T47D (cell line): Measurements from ENCODE around the gene PPIL3.

Experiments used
- DNase-seq, 2 experiments: peaks; one replicate each; pipeline versions ENCODE4 v3.0.0 to v3.0.0-alpha.2; 2011 to 2012; ENCODE audit warnings: low read depth in 1 of 2, low spot score in 1 of 2
- JUND ChIP-seq: IDR thresholded peaks from 2 replicates; pipeline ENCODE4 v1.6.1; 2012; ENCODE audit warnings: low read depth
- in situ Hi-C: cut with HindIII; loops from 2 replicates; pipeline ENCODE4 v1.10.0; 2016; ENCODE audit warnings: low sequenced_read_pairs, low pct_unique_long_range_greater_than_20kb

Gene PPIL3

GRCh38 chr2:200877443-200877842, 11.4 kb downstream of the PPIL3 start:
- TF ChIP-seq JUND: no peak
- DNase-seq: no peak
- in situ Hi-C loops: no loop called here

- DNase-seq: no peak
- TF ChIP-seq JUND: no peak
- in situ Hi-C loops: no loop called here
Measured at GRCh38 chr2:200873560-200873959, 15.3 kb downstream of the PPIL3 start.

- in situ Hi-C loops: no loop called here
- DNase-seq: no peak
- no peak for TF ChIP-seq JUND
Measured at GRCh38 chr2:200871151-200871550, 17.7 kb downstream of the PPIL3 start.

- TF ChIP-seq JUND: no peak
- no peak for DNase-seq
- in situ Hi-C loops: no loop called here
Measured at GRCh38 chr2:200869014-200869413, 19.9 kb downstream of the PPIL3 start.

- in situ Hi-C loops: no loop called here
- no peak for TF ChIP-seq JUND
- DNase-seq: peak; percentile 66 to 91
Measured at GRCh38 chr2:200864176-200865034, 24.5 kb downstream of the PPIL3 start, which contains the start of gene CLK1. TSS of gene CLK1 (minus strand) at chr2:200864658. CDS start at chr2:200861862, 2,796 bp downstream.

GRCh38 chr2:200863782-200864175, 25.1 kb downstream of the PPIL3 start:
- DNase-seq: no peak
- in situ Hi-C loops: no loop called here
- TF ChIP-seq JUND: no peak

- in situ Hi-C loops: no loop called here
- no peak for DNase-seq
- no peak for TF ChIP-seq JUND
Measured at GRCh38 chr2:200862532-200863000, 26.3 kb downstream of the PPIL3 start.

GRCh38 chr2:200861617-200862155, 27.2 kb downstream of the PPIL3 start:
- in situ Hi-C loops: no loop called here
- TF ChIP-seq JUND: no peak
- no peak for DNase-seq

- DNase-seq: no peak
- in situ Hi-C loops: no loop called here
- TF ChIP-seq JUND: no peak
Measured at GRCh38 chr2:200860092-200860795, 28.6 kb downstream of the PPIL3 start.

GRCh38 chr2:200856806-200857205, 32.1 kb downstream of the PPIL3 start:
- in situ Hi-C loops: no loop called here
- no peak for DNase-seq
- TF ChIP-seq JUND: no peak

GRCh38 chr2:200852605-200853004, 36.3 kb downstream of the PPIL3 start:
- no peak for TF ChIP-seq JUND
- in situ Hi-C loops: no loop called here
- DNase-seq: no peak

GRCh38 chr2:200851398-200852248, 37.3 kb downstream of the PPIL3 start:
- in situ Hi-C loops: no loop called here
- DNase-seq: no peak
- no peak for TF ChIP-seq JUND
